COR-L47 (cell line): ENCODE results near the gene KLF6.
A peak's percentile ranks its signal among the peaks of the same experiment; 100 is the strongest.
"Not testable (repeated sequence)": the region's sequence is repeated elsewhere in the genome, so short reads cannot be mapped to it uniquely, and the experiment has no call there.

Experiments used
- DNase-seq: peaks from one replicate; lab custom pipeline; 2025; lab: John Stamatoyannopoulos, UW

KLF6 gene

GRCh38 chr10:3757250-3757637 is 27.8 kb downstream of the KLF6 start:
- DNase-seq = no peak

- DNase-seq = no peak
Observed at GRCh38 chr10:3756360-3756740, 28.7 kb downstream of the KLF6 start.

- no peak for DNase-seq
Observed at GRCh38 chr10:3755440-3756359, 29.3 kb downstream of the KLF6 start.

- DNase-seq = no peak
Observed at GRCh38 chr10:3754727-3755439, 30.1 kb downstream of the KLF6 start.

- DNase-seq = no peak
Observed at GRCh38 chr10:3750854-3751253, 34.2 kb downstream of the KLF6 start.

GRCh38 chr10:3750006-3750816 is 34.8 kb downstream of the KLF6 start:
- peak; percentile 33 for DNase-seq

- DNase-seq = no peak
Observed at GRCh38 chr10:3749600-3749999, 35.4 kb downstream of the KLF6 start.

- no peak for DNase-seq
Observed at GRCh38 chr10:3749011-3749410, 36.0 kb downstream of the KLF6 start.

GRCh38 chr10:3748484-3748883 is 36.5 kb downstream of the KLF6 start:
- no peak for DNase-seq

GRCh38 chr10:3747984-3748383 is 37.0 kb downstream of the KLF6 start:
- DNase-seq = no peak

GRCh38 chr10:3747248-3747960 is 37.6 kb downstream of the KLF6 start:
- DNase-seq = no peak

- DNase-seq = no peak
Observed at GRCh38 chr10:3746634-3747033, 38.4 kb downstream of the KLF6 start.

- peak; percentile 59 for DNase-seq
Observed at GRCh38 chr10:3745521-3745920, 39.5 kb downstream of the KLF6 start.

- DNase-seq = no peak
Observed at GRCh38 chr10:3741688-3742461, 43.1 kb downstream of the KLF6 start.

- DNase-seq = no peak
Observed at GRCh38 chr10:3740157-3740871, 44.7 kb downstream of the KLF6 start.

- DNase-seq = no peak
Observed at GRCh38 chr10:3738855-3739350, 46.1 kb downstream of the KLF6 start.

- no peak for DNase-seq
Observed at GRCh38 chr10:3737864-3738263, 47.1 kb downstream of the KLF6 start.

- no peak for DNase-seq
Observed at GRCh38 chr10:3735175-3735574, 49.8 kb downstream of the KLF6 start.

GRCh38 chr10:3734111-3734510 is 50.9 kb downstream of the KLF6 start:
- no peak for DNase-seq

- not testable (repeated sequence) for DNase-seq
Observed at GRCh38 chr10:3732183-3732582, 52.8 kb downstream of the KLF6 start.
